SJCRH30 (cell line): Measurements from ENCODE around the gene CAMK2A. TPM values are rescaled to one million over a fixed set of nuclear protein-coding genes. Genes with fewer than 3 reads are reported as not detected.

Source experiments
- DNase-seq, 2 experiments: peaks; one replicate each; pipeline ENCODE4 v3.0.0-alpha.2; 2015 to 2020
- H3K27ac ChIP-seq: fragments of 250-450 bp; sonication (Bioruptor Pico); 2 replicates; pipeline ENCODE4 v1.5.1; 2020; ENCODE audit warnings: mild to moderate bottlenecking, moderate library complexity
- H3K27me3 ChIP-seq: fragments of 250-450 bp; sonication (Bioruptor Pico); 2 replicates; pipeline ENCODE4 v1.5.1; 2020; ENCODE audit warnings: mild to moderate bottlenecking, moderate library complexity
- H3K36me3 ChIP-seq: fragments of 250-450 bp; sonication (Bioruptor Pico); 2 replicates; pipeline ENCODE4 v1.5.1; 2020; ENCODE audit warnings: mild to moderate bottlenecking, moderate library complexity
- H3K4me1 ChIP-seq: fragments of 250-450 bp; sonication (Bioruptor Pico); 2 replicates; pipeline ENCODE4 v1.5.1; 2020; ENCODE audit warnings: mild to moderate bottlenecking, moderate library complexity
- H3K4me3 ChIP-seq: fragments of 250-450 bp; sonication (Bioruptor Pico); 2 replicates; pipeline ENCODE4 v1.5.1; 2020; ENCODE audit warnings: mild to moderate bottlenecking, moderate library complexity
- H3K9me3 ChIP-seq: fragments of 250-450 bp; sonication (Bioruptor Pico); replicated peaks from 2 replicates; pipeline ENCODE4 v1.5.1; 2020; ENCODE audit warnings: mild to moderate bottlenecking, moderate library complexity
- total RNA-seq: library from RNA; depleted of rRNA; stranded (reverse); fragments of >200 nt; shearing (Covaris generic); gene quantifications from 2 replicates; pipeline ENCODE4 v1.2.3, GENCODE V29; 2014

CAMK2A gene
- total RNA-seq, 1 experiment from 2014 or later = 0.42 TPM

DNA sequence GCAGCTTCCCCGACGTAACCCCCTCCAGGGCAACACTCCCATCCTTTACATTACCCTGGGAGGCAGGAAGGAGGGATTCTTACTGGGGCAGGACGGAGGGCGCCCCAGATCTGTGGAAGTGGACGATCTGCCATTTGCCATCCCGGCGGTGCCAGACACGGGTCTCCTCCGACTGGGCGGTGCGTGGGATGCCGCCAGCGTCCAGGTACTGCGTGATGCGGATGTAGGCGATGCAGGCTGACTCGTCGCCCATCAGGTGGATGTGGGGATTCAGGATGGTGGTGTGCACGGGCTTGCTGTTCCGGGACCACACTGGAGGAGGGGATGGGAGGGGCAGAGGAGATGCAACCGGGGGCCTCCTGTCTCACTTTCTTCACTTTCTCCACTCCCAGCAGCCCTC lies 66.7 kb downstream of the CAMK2A start:
- Histone ChIP-seq H3K4me1 (no peaks in the 10 kb centered on the region), H3K9me3 (no peaks in the 10 kb centered on the region), H3K27me3 (peaks cover 10% of the 10 kb centered on the region), H3K4me3 (no peak overlapping the region), H3K36me3 (no peaks in the 10 kb centered on the region), H3K27ac (no peak overlapping the region)
- no peak for DNase-seq

DNA sequence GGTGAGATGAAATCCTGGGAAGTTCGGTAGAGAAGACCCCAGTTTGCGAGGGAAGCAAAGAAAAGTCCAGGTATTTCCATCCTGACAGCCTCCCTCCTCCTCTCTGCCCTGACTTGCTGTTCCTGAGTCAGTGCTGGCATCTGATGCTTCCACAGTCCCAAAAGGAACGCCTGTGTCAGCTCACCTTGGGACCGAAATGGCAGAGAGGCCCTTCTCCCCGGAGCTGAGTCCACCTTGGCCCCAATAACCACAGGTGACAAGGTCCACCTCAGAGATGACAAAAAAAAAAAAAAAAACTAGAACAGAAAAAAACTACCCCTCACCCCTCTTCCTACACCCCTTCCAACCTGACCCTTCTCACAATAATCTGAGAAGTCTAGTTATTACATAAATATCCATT lies 68.1 kb downstream of the CAMK2A start:
- H3K9me3 ChIP-seq = no peaks in the 10 kb centered on the region
- H3K27ac ChIP-seq = no peak overlapping the region
- H3K4me3 ChIP-seq = no peak overlapping the region
- H3K36me3 ChIP-seq = no peaks in the 10 kb centered on the region
- no peak for DNase-seq
- peaks cover 14% of the 10 kb centered on the region for H3K27me3 ChIP-seq
- no peaks in the 10 kb centered on the region for H3K4me1 ChIP-seq

DNA sequence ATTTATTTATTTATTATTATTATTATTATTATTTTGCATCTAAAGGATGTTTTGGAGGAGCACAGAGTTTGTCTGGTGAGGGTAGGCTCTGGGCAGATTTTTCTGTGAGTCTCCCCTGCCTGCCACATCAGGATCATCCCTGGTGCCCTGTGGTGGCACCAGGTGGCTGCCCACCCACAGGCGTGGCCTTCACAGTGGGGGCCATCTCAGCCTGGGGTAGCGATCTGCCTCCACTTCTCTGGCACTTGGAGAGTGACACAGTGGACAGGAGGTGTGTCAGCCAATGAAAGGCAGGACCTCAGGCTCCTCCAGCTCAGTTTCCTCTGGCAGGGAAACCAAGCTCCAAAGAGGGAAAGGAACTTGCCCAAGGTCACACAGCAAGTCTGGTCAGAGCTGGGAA lies 69.7 kb downstream of the CAMK2A start:
- no peak for DNase-seq
- Histone ChIP-seq H3K4me3 (no peak overlapping the region), H3K27ac (no peak overlapping the region), H3K27me3 (peaks cover 22% of the 10 kb centered on the region), H3K9me3 (no peaks in the 10 kb centered on the region), H3K4me1 (no peaks in the 10 kb centered on the region), H3K36me3 (no peaks in the 10 kb centered on the region)

DNA sequence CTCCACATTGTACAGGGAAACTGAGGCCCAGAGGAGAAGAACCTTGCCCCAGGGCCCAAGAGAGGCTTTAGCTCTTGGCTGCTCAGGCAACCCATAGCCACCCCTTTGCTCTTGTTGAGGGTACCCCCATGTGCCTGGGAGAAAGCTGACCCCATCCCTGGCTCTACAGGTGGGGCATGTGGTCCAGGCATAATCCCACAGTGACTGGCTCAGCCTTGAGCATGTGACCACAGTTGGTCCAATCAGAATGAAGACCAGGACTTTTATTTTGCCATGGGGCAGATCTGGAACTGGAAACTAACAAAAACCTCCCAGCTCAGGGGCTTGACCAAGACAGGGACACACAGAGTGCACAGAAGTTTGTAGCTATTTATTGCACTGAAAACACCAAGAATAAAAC lies 70.4 kb downstream of the CAMK2A start:
- peak in 1 of 2 experiments; percentile 23 for DNase-seq
- H3K27me3 ChIP-seq = peaks cover 22% of the 10 kb centered on the region
- no peak overlapping the region for H3K4me3 ChIP-seq

DNA sequence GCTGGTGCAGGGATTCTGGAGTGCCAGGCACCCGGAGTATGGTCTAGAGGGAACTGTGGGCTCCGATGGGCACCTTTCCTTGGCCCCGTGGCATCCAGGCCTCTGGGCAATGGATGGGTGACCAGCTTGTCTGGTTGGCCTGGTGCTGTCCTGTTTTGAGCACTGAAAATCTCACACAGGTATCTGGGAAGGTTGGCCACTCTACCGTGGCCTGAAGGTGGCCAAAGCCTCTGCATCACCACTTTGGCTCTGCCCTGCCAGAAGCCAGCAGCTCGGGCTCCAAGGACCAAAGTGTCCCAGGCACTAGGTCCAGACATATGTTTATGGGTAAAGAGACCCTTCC lies 70.9 kb downstream of the CAMK2A start:
- no peak for DNase-seq
- Histone ChIP-seq H3K4me3 (no peak overlapping the region), H3K27me3 (peaks cover 22% of the 10 kb centered on the region), H3K9me3 (no peaks in the 10 kb centered on the region), H3K36me3 (no peaks in the 10 kb centered on the region), H3K27ac (no peak overlapping the region), H3K4me1 (no peaks in the 10 kb centered on the region)

More for the DNA sequence above, 70.4 kb downstream of the CAMK2A start:
- no peaks in the 10 kb centered on the region for H3K36me3 ChIP-seq
- H3K4me1 ChIP-seq = no peaks in the 10 kb centered on the region
- no peak overlapping the region for H3K27ac ChIP-seq
- H3K9me3 ChIP-seq = no peaks in the 10 kb centered on the region

DNA sequence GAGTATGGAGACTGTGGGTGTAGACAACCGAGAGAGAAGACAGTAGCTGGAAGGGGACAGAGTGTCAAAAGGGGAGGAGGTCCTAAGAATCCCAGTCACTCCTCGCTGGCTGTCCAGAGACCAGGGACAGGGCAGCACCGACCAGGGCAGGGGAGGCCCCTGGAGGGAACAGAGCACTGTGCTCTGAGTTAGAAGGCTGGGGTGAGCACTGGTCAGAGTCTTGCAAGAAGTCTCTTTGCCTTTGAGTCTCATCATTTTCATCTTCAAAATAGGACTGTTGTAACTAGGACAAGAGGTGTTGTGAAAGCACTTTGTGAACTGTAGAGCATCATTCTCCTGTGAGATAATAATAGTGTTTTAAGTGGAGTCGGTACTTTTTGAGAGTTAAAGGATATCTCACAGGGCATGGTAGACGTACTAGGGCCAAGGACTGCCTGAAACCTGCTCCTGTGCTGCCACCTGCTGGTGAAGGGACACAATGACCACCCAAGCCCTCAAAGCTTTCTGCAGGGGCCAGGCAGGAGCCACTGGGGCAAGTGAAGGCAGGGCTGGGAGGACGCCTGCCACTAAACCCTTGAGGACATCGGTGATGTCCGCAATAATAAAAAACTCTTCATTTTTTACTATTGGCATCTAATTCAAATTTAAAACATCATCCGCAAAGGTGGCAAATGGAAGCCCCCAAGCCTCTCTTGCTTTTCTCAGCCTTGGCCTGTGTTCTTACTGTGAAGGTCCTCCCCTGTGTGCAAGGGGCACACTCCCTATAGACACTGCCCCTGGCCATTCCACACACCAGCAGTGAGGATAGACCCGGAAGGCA lies 71.5 kb downstream of the CAMK2A start:
- peak; percentile 74 to 92 for DNase-seq
- H3K4me3 ChIP-seq = no peak overlapping the region
- H3K9me3 ChIP-seq = no peaks in the 10 kb centered on the region
- no peak overlapping the region for H3K27ac ChIP-seq
- no peaks in the 10 kb centered on the region for H3K4me1 ChIP-seq
- no peaks in the 10 kb centered on the region for H3K36me3 ChIP-seq
- peaks cover 23% of the 10 kb centered on the region for H3K27me3 ChIP-seq

DNA sequence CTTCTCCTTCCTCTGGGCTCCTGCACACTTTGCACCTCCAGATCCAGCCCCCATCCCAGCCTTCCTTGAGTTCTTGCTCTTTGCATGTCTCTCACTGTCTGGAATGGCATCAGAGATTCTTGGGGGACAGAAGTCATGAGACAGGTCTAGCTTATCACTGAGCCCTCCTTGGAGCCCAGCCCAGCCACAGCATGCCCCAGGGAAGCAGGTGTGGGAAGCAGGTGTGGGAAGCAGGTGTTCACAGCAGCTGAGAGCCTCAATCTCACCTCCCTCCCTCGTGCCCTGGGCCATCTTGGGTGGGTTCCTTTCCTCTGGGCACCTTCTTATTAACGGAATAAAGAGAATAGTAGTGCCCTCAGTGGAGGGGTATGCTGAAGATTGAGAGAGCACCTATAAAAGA lies 72.5 kb downstream of the CAMK2A start:
- Histone ChIP-seq H3K36me3 (no peaks in the 10 kb centered on the region), H3K9me3 (no peaks in the 10 kb centered on the region), H3K27me3 (peaks cover 30% of the 10 kb centered on the region), H3K4me1 (no peaks in the 10 kb centered on the region), H3K27ac (no peak overlapping the region), H3K4me3 (no peak overlapping the region)
- no peak for DNase-seq

DNA sequence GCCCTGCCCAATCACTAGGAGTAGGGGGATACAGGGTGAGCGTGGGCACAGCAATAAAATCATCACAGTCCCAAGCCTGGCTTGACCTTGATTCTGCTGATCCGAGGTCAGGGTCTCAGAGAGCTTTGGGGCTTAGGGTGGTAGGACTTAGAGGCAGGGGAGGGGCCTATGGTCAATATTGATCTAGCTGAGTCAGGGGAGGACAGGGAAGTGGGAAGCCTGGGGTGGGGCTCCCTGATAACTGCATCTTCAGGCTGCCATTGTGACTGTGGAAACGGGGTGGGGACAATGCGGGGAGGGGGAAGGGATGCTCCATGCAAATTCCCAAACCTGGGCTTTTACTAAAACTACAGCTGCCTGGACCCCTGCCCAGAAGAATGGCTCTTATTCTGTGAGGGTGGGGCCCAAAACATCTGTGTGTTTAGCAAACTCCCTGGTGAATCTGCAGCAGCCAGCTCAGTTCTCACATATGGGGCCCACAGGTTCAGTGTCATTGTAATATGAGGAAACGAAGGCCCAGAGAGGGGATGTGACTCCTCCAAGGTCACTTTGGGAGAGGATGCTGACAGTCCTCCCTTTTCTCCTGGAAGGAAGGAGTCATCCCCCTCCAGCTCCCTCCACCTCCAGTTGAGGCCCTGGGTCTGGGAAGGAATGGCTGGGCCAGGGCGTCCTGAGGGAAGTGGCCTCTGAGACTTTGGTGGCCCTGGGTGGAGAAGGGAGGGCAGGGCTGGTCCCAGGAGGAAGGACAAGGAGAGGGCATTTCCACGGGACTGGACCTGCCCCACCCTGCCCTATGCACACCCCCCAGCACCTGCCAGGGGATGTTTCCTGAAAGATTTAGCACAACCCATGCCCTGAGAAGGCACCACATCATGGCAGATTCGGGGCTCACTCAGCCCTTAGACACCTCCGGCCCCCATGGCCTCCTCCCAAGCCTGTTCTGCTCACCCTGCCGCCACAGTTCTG lies 73.3 kb downstream of the CAMK2A start:
- H3K27me3 ChIP-seq = peaks cover 36% of the 10 kb centered on the region
- DNase-seq = no peak
- no peaks in the 10 kb centered on the region for H3K9me3 ChIP-seq
- no peaks in the 10 kb centered on the region for H3K36me3 ChIP-seq
- H3K4me3 ChIP-seq = no peak overlapping the region
- H3K27ac ChIP-seq = no peak overlapping the region
- H3K4me1 ChIP-seq = no peaks in the 10 kb centered on the region

DNA sequence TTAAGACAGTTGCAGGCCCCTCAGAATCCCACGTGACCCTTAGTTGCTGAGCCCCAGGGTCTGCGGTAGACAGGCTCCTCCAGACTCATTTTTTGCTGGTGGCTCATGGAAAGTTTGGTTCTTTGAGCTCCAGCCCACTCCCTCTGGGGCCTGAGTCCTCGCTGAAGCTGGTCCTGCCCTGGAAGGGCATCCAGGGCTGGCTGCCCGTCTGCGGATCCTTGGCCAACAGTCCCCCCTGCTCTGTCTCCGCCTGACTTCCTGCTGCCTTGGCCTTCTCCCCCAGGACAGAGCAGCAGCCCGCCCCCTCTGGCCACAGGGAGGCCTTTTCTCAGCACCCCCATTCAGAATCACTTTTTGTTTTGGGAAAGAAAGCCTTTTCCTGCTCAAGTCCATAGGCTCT lies 75.3 kb downstream of the CAMK2A start:
- Histone ChIP-seq H3K9me3 (no peaks in the 10 kb centered on the region), H3K27me3 (peaks cover 34% of the 10 kb centered on the region; the same call in 1 of the 2 replicates), H3K36me3 (no peaks in the 10 kb centered on the region), H3K27ac (no peak overlapping the region), H3K4me1 (no peaks in the 10 kb centered on the region; the same call in 1 of the 2 replicates), H3K4me3 (no peak overlapping the region)
- DNase-seq = no peak

DNA sequence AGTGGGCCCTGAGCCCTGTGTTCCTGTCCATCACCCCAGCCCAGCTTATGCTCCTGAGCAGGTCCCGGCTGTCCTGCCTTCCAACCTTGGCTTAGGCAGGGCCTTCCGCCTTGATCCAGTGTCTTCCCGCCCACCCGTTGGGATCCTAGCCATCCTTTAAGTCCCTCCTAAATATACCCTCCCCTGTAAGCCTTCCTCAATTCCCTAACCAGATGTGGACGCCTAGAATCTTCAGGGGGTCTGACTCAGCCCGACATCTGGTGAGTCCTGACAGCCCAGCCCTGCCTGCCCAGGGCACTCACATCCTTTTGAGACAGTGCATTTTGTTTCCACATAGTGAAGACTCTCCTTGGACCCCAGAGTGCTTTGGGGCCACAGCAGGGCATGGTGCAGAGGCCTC lies 76.0 kb downstream of the CAMK2A start:
- Histone ChIP-seq H3K27ac (no peak overlapping the region), H3K4me1 (peaks cover 2% of the 10 kb centered on the region; the same call in 1 of the 2 replicates)

DNA sequence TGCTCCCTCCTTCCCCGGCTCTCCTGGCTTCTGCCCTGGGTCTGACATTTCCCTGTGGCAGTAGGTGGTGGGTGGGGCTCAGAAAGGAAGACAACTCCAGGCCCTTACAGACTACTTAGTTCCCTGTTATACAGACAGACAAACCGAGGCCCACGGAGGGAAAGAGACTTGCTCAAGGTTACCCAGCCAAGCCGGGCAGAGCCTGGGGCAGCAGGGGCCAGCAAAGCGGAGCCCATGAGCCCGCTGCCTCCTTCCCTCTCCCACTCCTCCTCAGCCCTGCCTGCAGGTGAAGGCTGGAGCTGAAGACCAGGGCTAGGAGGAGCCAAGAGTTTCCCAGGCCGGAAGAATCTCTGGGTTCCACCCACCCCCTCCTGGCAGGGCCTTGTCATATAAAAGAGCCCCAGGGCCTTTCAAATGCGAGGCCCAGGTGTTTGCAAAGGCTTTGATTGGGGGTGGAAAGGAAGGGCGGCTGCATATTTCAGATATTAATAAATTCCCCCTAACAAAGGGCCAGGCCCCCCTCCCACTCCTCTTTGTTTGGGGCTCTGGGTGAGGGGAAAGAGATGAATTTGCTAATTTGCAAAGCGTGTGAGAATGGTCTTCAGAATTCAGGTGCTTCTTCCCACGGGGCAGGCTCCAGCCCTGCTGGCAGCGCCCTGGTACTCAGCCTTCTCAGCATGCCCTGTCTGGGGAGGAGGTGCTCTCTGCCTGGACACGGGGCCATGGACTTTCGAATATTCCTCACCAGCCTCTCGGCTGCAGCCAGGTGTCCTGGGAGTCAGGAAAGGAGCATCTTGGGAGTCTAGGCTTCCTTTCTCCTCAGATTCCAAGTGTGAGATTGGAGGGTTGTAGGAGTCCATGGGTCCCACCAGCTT lies 78.2 kb downstream of the CAMK2A start:
- H3K4me1 ChIP-seq = peaks cover 3% of the 10 kb centered on the region; the same call in 1 of the 2 replicates
- H3K4me3 ChIP-seq = no peak overlapping the region
- no peaks in the 10 kb centered on the region for H3K36me3 ChIP-seq
- no peak overlapping the region for H3K27ac ChIP-seq
- peaks cover 48% of the 10 kb centered on the region for H3K27me3 ChIP-seq
- H3K9me3 ChIP-seq = no peaks in the 10 kb centered on the region
- no peak for DNase-seq

More for the DNA sequence above, 76.0 kb downstream of the CAMK2A start:
- H3K4me3 ChIP-seq = no peak overlapping the region
- DNase-seq = no peak
- H3K9me3 ChIP-seq = no peaks in the 10 kb centered on the region
- H3K27me3 ChIP-seq = peaks cover 41% of the 10 kb centered on the region
- H3K36me3 ChIP-seq = no peaks in the 10 kb centered on the region

DNA sequence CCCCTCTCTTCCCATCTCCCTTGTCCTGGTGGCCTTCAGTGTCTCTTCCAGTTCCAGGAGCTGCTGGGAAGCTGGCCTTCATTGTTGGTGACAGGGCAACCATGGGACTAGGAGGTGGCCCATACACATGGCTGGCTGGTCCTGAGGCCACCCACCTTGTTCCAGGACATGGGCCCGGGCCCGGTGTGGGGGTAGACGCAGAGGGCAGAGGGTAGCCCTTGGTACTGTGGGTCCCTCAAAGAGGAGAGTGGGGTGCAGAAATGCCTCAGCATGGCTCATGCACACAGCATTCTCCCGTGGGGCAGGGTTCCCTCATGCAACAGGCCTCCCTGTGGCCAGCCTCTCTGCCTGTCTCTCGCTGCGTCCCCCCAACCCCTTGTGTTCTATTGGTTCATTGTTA lies 78.9 kb downstream of the CAMK2A start:
- Histone ChIP-seq H3K27ac (no peak overlapping the region), H3K9me3 (no peaks in the 10 kb centered on the region), H3K27me3 (peaks cover 51% of the 10 kb centered on the region), H3K36me3 (no peaks in the 10 kb centered on the region), H3K4me3 (no peak overlapping the region), H3K4me1 (peaks cover 3% of the 10 kb centered on the region; the same call in 1 of the 2 replicates)
- DNase-seq = no peak

DNA sequence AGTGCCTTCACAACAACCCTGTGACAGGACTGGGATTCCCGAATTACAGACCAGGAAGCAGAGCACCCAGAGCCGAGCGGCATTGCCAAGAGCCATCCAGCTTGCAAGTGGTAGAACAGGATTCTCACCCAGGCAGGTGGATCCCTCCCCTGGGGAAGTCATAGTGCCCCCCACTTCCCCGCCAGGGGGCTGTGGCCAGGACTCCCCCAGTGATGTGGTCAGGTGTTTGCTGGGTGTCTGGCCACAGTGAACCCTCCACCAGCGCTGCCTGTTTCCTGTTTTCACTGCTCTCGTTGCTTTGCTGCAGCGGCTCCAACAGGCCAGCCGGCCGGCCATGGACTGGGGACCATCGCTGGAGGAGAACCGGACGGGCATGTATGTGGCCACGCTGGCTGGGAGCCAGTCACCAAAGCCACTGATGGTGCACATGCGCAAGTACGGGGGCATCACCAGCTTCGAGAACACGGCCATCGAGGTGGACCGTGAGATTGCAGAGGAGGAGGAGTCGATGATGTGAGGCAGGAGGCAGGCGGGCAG lies 80.4 kb downstream of the CAMK2A start:
- Histone ChIP-seq H3K27ac (no peak overlapping the region), H3K9me3 (no peaks in the 10 kb centered on the region), H3K4me3 (no peak overlapping the region), H3K27me3 (peaks cover 45% of the 10 kb centered on the region), H3K36me3 (no peaks in the 10 kb centered on the region), H3K4me1 (peaks cover 3% of the 10 kb centered on the region; the same call in 1 of the 2 replicates)
- peak in 1 of 2 experiments; percentile 25 for DNase-seq
